ENCODE measurements around the gene ZNF837.
A peak's percentile ranks its signal among the peaks of the same experiment; 100 is the strongest.
"Not testable (repeated sequence)": the region's sequence is repeated elsewhere in the genome, so short reads cannot be mapped to it uniquely, and the experiment has no call there.

The ZNF837 gene

DNA sequence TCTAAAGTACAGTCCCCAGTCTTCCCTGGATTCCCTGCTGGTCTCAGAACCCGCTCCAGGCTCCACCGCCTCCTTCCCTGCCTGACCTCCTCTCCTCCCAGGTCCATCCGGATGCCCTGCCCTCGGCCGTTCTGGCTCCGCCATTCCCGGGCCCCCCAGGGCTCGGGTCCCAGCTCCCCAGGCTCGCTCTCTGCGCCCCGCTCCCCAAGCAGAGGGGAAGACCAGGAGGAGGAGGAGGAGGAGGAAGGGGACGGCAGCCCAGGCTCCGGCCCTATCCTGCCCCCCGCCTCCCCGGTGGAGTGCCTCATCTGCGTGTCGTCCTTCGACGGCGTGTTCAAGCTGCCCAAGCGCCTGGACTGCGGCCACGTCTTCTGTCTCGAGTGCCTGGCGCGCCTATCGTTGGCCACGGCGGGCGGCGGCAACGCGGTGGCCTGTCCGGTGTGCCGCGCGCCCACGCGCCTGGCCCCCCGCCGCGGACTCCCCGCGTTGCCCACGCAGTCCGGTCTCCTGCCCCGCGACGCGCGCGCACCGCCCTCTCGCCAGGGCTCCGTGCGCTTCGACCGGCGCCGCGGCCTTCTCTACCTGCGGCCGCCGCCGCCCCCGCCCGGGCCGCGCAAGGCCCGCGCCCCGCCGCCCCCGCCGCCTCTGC, 15.3 kb upstream of the ZNF837 start:
- no peak for DNase-seq

DNA sequence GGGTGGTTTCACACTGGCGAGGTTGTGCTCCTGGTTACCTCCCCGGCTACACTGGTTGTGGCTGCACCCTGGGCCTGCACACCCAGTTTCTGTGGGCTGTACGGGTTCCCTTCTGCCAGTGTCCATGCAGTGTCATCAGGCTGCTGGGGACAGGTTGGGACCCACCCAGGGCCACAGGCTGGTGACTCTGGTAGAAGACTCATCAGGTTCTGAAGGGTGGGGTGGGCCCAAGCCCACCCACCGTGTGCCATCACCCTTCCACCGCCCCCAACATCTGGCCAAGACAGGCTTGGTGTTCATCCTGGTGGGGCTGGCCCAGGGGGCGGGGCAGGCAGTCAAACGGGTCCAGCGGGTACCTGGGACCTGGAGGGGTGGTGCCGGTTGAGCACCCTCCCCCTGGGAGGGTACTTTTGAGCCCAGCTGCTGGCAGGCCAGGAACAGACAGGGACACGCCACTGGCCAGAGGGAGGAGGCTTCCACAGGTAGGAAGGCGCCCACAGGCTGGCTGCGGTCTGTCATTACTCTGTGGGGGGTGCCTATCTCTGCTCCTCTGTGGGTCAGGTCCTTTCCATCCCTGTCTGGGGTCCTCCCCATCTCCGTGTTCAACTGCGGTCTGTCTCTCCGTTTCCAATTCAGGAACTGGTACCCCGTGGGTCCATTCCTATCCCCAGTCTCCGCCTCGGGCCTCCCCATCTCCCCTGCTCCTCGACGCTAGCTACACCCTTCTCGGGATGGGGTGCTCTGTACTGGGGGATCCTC, 14.6 kb upstream of the ZNF837 start, which contains the start of gene RNF225:
TSS of gene RNF225 (plus strand) at position 437 of the 759 bp plus-strand sequence. CDS start 434 bp downstream, outside the sequence.
- DNase-seq: no peak

DNA sequence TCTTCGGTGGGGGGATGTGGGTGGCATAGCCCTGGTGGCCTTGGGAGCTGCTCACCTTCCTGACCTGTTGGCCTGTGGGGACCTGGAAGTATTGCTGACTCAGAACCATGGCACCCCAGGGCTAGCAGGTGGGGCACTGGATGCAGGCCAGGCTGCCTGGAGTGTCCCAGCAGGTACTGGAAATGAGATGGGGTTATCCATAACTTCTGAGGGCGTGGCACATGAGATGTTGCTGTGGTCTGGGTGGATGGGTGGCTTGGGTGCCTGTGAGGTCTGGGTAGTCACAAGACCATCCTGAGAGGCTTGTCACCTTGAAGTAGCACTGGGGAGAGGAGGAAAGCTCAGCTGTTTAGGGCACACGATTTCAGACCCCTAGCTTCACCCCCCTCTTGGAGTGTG, 14.0 kb upstream of the ZNF837 start:
- no peak for DNase-seq

DNA sequence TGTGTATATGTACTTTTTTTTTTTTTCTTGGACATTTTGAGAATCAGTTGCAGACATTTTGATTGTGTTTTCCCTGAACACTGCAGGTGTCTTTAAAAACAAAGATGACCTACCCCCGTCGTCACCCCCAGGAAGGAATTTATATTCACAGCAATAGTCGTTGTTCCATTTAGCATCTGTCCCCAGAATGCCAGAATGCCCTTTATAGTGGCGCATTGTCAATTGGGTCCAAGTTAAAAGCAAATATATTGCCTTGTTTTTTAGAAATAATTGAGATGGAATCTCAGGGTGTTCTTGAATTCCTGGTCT, 12.8 kb upstream of the ZNF837 start:
- DNase-seq: no peak

DNA sequence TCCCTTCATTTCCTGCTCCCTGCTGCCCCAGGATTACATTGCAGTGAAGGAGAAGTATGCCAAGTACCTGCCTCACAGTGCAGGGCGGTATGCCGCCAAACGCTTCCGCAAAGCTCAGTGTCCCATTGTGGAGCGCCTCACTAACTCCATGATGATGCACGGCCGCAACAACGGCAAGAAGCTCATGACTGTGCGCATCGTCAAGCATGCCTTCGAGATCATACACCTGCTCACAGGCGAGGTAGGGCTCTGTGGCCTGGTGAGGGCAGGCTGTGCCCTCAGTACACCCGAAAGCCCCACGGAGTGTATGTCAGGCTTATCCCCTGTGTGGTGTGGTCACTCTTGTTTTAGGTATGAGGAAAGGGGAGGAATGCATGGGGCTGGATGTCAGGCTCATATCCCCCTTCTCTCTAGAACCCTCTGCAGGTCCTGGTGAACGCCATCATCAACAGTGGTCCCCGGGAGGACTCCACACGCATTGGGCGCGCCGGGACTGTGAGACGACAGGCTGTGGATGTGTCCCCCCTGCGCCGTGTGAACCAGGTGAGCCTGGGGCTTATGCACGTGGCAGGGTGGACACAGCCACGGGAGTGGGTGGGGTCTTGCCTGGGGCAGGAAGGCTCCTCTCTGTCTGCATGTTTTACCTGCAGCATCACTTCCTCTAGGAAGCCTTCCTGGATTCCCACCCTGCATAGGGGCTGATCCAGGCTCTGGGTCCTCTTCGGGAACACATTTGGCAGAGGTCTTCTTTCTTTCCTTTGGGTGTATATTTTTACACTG, 12.3 kb upstream of the ZNF837 start:
- no peak for DNase-seq

DNA sequence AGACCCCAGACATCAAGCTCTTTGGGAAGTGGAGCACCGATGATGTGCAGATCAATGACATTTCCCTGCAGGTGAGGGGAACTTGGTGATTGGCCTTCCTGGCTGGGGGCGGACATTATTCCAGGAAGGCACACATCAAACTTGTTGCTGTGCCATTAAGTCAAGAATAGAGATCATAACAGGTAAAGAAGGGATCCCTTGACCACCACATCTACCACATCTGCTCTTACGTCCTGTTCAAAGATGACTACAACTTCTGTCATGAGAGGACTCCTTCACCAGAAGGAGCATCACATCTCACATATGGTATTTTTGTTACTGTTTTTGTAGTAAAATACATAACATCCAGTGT, 7.3 kb upstream of the ZNF837 start:
- DNase-seq: no peak

DNA sequence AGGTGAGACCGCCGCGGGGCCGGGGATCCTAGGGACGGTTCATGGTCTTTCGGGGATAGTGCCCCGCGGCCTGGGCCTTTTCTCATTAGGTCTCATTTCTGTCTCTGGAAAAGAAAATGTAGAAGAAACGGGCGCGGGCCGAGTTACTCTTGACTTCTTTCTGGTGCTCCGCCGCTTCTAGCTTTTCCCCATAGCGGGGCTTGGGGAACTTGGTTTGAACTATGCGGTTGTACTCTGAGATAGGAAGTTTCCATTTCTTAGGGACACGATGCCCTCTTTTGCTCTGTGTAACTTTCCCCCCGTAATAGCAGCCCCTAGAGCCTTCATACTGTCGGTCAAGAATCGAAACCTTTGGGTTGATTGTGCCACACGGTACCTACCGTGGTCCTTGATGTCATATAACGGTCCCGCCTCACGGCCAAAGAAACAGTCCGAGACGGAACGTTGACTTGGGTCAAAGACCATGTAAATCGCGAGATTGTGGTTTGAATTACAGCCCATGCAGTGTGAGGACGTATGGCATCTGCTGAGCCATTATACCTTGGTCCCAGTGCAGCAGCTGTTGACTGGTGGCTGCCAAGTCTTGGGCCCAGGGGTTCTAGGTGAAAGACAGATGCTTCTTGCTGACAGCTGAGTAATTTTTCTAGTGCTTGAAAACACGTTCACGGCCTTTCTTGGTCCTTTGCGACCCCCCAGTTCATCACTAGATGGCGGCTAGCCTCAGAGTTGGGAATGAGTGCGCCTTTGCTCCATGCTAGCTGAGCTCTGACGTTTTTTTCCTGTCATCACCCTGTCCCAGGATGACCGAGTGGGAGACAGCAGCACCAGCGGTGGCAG, 6.7 kb upstream of the ZNF837 start:
- no peak for DNase-seq

DNA sequence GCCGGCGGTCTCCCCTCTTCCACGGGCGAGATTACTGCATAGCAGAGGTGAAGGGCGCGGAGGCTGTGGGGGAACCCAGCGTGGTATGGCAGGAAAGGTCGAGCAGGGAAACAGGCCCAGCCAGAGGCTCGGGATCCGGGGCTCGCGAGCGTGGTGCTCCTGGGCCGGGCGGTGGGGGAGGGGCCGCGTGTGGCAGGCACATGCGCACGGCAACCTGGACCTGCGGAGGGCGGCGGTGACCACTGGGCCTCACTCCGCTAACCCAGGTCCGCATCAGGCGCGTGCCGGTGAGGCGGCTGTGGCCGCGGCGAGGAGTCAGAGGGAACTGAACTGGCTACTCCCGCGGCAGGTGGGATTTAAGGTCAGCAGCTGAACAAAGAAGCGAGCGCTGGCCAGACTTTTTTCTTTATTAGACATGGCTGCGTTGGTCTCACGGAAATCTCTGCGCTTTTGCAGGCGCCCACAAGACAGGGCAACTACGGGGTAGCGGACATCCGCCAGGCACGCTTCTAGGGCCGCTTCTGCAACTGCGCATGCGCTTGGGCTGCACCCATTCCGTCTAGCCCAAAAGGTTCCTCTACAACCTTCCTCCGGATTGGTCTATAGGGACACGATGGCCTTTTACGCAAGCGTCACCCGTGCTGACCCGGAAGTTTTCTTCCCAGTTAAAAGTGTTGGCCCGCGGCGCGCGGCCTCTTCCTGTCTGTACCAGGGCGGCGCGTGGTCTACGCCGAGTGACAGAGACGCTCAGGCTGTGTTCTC, 5.9 kb upstream of the ZNF837 start, which contains the start of gene RPS5:
TSS of gene RPS5 (plus strand) at position 694 of the 762 bp plus-strand sequence. CDS start 869 bp downstream, outside the sequence.
- DNase-seq: peak; percentile 92 to 96

DNA sequence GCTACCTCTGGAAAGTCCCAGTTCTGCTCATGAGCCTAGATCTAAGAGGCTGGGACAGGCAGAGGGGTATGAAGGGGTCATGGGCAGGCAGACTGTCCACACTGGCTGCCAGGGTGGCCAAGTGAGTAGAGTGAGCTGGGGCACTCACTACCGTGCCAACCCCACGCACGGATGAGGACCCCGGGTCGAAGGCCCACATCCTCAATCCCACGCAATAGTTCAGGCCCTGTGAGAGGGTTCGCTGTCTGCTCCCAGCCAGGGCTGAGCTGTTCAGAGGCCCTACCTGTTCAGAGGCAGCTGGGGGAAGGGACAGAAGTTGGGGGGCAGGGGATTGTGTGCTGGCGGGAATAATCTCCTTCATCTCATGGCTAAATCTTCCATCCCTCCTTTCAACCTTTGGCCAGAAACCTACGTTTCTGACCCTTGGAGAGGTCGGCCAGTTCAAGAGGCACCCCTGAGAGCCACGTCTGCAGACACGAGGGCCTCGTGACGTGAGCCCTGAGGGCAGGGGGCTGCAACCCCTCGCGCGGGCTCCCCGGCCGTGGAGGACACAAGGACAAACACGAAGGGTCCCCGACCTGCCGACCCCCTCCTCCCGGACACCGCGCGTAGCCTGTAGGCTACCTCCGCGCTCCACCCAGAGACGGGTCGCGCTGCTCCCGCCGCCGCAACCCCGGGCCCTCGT, 5.2 kb upstream of the ZNF837 start:
- no peak for DNase-seq

DNA sequence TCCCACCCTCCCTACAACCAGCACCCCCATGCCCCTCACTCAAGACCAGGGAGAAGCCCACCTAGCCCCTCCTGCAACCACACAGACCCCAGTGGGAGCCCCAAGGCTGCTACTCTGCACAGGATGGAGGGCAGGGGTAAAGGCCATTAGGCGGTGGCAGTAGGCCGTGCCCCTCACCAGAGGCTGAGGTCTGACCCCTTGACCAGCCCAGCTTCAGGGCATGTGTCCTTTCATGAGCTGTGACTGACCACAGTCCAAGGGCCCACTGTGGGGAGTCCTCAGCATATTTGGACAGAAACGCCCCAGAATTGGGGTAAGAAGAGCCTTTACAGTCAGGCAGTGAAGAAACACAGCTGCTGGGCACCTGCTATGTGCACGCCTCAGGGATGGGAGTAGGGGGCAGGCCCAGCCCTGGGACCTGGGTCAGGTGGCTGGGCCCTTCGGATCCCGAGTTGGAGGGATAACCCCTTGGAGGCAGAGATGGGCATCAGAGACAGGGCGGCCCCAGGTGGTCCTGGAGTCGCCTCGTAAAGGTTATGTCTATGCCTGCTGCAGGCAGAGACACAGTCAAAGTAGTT, 4.6 kb upstream of the ZNF837 start:
- no peak for DNase-seq

DNA sequence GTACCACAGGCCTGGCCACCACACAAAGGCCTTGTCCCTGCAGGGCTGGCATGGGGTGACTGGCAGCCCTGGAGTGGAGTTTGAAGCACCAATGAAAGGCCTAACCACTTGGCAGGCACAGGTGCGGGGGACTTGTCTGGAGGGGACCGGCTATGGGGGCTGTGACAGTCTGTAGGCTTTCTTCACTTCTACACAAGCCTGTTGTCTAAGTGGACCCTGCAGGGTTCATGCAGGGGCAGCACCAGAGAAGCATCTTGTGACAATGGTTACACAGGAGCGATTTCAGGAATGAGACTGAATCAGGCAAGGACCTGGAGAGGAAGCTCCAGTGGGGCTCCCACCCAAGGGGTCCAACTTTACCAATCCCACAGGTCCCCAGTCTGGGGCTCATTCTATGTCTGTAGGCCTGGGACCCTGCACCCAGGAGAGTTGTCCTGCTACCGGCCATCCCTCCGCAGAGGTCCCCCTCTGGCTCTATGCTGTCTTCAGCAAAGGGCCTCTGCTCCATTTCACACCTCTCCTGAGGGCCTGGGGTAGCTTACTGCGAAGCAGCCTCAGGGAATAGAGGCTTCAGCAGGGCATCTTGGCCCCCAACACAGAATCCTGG, 2.3 kb upstream of the ZNF837 start:
- DNase-seq: no peak

DNA sequence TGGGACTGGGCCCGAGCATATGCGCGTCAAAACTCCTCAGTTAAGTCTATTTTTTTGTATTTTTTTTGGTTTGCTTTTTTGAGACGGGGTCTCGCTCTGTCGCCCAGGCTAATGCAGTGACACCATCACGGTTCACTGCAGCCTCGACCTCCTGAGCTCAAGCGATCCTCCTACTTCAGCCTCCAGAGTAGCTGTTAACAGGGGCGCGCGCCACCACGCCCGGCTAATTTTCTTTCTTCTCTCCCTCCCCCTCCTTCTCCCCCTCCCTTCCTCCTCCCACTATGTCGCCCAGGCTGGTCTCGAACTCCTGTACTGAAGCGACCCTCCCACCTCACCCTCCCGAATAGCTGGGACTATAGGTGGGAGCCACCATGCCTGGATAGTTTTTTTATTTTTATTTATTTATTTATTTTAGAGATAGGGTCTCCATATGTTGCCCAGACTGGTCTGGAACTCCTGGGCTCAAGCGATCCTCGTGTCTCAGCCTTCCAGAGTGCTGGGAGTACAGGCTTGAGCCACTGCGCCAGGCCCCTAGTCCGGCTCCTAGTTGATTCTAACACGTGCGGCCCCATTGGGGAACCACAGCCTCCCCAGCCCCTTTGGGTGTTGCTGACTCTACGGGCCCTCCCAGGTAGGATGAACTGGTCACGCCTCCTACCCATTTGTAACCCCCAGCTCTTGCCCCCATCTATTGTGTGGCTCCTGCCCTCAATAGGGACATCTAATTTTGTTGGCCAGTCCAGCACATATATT, 806 bp upstream of the ZNF837 start:
- DNase-seq: no peak

DNA sequence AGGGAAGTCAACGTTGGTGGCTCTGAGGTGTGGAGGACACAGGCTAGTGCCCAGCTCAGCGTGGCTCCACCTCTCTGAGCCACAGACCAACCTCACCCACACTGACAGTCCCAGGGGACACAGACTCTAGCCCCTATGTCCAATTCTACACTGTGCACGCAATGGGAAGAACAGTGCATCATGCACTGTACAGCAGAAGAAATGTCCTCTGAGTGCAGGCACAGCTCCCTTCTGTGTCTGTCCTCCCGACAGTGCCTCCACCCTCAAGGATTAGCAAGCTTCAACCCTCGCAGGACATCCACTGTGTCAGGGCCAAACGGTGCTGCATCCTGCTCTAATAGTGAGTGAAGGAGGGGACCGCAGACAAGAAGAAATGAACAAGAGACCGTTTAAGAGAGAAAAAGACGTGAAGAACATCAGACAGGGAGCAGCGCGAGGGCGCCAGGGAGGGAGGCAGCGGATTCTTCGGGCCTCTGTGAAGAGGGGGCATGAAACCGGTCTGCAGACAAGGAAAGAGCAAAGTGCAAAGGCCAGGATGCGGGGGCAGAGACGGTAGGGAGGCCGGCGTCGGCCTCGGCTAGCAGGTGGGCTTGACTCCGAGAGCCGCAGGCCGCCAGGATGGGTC, 681 bp downstream of the ZNF837 start:
- DNase-seq: no peak

DNA sequence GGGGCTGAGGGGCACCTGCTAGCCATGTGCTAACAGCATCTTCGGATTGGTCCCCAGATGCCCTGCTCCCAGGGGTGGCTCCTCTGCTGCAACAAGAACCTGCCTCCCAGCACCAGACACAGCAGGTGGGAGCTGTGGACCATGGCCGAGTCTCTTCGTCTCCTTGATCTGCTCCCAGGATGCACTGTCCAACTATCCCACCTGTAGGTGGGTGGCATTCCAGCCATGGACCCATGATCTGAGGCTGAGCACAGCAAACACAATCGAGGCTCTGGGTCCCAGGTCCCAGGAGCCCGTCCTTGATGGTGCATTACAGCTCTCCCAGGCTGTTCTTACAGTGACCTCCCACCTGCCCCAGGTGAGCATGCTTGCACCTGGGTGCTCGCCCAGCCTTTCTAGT, 1.6 kb downstream of the ZNF837 start:
- DNase-seq: no peak

DNA sequence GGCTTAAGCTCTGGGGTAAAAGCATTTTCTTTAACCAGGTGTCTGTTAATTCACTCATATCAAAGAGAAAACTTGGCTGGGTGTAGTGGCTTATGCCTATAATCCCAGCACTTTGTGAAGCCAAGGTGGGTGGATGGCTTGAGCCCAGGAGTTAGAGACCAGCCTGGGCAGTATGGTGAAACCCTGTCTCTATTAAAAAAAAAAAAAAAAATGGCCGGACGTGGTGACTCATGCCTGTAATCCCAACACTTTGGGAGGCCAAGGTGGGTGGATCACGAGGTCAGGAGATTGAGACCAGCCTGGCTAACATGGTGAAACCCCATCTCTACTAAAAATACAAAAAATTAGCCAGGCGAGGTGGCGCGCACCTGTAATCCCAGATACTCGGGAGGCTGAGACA, 4.1 kb downstream of the ZNF837 start:
- DNase-seq: not testable (repeated sequence)

DNA sequence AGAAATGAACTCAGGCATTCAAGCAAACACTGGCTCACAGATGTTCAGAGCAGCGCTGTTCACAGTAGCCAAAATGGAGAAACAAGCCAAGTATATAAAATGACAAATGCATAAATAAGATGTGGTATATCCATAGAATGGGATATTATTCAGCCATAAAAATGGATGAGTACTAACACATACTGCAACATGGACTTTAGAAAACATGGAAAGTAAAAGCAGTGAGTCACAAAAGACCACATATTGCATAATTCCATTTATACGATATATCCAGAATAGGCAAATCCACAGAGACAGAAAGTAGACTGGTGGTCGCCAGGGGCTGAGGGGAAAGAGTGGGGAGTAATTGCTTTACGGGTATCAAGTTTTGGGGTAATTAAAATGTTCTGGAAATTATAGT, 6.6 kb downstream of the ZNF837 start:
- DNase-seq: no peak

DNA sequence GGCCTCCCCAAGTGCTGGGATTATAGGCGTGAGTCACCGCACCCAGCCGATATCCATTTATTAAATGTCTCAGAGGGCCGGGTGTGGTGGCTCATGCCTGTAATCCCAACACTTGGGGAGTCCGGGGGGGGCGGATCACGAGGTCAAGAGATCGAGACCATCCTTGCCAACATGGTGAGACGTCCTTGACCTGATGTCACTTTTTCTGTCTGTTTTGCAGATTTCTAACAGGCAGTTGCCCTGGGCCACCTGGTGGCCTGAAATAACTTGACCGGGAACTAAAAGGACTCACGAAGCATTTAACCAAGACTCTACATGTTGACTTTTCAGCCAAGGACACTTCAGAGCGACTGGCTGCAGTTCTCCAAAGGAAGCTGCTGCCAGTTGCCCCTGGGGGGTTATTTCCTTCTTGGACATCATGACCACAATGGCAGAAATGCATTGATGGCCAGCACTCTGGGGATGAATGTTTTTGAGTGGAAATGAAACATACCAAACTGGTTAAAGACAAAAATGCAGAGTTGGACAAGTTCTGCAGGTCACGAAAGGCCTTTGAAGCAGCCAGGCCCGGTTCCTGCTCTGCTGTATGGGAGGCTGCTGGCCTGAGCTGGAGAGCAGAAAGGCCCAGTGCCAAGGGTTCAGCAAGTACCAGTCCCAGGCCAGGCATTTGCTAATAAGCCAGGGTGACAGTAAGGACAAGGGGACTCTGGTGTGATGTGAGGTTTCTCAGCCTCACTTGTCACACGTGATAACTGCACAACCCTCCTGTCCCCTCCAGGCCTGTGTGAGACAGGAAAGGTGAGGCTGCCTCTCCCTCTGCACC, 8.3 kb downstream of the ZNF837 start:
- DNase-seq: no peak

DNA sequence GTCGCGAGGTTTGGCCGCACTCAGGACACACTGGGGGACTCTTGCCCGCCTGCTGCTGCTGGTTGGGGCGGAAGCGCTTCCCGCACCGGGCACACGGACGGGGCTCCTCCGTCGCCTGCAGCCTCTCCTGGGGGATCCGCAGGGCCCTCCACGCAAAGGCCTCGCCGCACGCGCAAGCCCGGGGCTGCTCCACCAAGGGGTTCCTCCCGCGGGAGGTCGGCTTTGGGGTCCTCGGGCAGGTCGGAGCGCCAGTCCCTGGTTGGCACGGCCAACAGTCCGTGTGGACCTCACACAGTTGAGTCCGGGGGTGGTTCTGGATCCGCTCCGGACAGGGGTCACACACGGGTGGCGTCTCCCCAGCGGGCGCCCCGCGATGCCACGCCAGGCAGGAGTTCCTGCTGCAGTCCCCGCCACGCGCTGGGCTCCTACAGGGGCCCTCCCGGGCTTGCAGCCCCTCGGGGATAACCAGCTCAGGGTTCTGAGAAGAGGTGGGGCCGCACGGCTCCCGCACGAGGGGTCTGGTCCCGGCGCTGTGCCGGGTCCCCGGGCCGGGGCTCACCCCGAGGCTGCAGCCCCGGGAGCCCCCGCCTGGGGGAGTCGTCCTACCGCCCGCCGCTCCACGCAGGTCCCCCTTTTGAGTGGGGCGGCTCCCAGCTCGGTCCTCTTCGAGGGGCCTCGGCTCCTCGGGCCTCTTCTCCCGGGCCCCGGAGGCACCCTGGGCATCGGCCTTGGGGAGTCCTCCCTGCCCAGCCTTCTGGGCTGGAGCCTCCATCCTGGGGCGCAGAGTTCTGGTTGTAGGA, 12.1 kb downstream of the ZNF837 start:
- no peak for DNase-seq
